ENCODE measurements around the gene EMILIN2. TPM values are rescaled to one million over a fixed set of nuclear protein-coding genes. Genes with fewer than 3 reads are reported as not detected.
A peak's percentile ranks its signal among the peaks of the same experiment; 100 is the strongest.

The EMILIN2 gene
- total and polyA plus RNA-seq, 2 of the 13 experiments (the other 11 are each of a cell fraction or from before 2014, with no cell fraction given) = 7.6 to 8.2 TPM

DNA sequence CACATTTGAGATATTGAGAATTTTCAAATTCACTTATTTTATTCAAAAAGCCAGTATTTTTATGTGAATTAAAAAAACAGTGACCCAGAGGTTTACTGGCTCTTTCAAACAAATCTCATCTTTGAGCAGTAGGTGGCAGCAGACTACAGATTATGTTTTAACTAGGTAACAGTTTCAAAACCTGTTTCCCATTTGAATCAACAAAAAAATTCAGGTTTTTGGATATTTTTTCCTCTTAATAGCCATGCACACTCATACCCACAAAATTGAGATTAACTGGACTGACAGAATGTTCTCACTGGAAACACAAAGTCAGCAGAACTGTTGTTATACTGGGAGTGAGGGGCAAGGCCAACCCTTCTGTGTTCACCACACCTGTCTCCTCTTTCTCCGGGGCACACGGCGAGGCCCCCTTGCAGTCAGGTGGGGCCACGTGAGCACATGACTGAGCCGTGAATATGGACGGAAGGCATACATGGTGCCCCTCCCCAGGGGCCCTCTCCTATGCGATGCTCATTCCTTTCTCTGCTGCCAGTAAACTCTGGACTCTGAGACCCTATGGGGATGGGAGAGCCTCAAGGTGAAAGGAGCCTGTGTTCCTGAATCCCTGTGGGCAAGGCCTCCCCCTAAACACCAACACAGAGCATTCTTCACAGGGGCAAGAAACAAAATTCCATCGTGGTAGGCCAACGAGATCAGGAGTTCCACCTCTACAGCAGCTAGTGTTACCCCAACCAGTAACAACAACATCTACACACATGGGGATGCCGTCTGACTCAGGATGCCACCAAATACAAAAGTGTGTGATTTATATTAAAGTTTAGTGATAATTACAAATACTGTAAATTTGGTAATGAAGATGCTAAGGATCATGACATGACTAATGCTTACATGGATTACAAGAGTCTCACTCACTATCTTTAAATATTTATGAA is 85.7 kb downstream of the EMILIN2 start (continued):
- TF ChIP-seq, protein P1, sequence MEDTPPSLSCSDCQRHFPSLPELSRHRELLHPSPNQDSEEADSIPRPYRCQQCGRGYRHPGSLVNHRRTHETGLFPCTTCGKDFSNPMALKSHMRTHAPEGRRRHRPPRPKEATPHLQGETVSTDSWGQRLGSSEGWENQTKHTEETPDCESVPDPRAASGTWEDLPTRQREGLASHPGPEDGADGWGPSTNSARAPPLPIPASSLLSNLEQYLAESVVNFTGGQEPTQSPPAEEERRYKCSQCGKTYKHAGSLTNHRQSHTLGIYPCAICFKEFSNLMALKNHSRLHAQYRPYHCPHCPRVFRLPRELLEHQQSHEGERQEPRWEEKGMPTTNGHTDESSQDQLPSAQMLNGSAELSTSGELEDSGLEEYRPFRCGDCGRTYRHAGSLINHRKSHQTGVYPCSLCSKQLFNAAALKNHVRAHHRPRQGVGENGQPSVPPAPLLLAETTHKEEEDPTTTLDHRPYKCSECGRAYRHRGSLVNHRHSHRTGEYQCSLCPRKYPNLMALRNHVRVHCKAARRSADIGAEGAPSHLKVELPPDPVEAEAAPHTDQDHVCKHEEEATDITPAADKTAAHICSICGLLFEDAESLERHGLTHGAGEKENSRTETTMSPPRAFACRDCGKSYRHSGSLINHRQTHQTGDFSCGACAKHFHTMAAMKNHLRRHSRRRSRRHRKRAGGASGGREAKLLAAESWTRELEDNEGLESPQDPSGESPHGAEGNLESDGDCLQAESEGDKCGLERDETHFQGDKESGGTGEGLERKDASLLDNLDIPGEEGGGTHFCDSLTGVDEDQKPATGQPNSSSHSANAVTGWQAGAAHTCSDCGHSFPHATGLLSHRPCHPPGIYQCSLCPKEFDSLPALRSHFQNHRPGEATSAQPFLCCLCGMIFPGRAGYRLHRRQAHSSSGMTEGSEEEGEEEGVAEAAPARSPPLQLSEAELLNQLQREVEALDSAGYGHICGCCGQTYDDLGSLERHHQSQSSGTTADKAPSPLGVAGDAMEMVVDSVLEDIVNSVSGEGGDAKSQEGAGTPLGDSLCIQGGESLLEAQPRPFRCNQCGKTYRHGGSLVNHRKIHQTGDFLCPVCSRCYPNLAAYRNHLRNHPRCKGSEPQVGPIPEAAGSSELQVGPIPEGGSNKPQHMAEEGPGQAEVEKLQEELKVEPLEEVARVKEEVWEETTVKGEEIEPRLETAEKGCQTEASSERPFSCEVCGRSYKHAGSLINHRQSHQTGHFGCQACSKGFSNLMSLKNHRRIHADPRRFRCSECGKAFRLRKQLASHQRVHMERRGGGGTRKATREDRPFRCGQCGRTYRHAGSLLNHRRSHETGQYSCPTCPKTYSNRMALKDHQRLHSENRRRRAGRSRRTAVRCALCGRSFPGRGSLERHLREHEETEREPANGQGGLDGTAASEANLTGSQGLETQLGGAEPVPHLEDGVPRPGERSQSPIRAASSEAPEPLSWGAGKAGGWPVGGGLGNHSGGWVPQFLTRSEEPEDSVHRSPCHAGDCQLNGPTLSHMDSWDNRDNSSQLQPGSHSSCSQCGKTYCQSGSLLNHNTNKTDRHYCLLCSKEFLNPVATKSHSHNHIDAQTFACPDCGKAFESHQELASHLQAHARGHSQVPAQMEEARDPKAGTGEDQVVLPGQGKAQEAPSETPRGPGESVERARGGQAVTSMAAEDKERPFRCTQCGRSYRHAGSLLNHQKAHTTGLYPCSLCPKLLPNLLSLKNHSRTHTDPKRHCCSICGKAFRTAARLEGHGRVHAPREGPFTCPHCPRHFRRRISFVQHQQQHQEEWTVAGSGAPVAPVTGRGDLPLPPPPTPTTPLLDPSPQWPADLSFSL (CRISPR knock-in tag; IDR thresholded peaks at IDR 0.05) = no peak
- TF ChIP-seq ZNF672 (CRISPR knock-in tag; IDR thresholded peaks at IDR 0.05) (no peak), KMT2B (CRISPR knock-in tag; IDR thresholded peaks at IDR 0.05) (no peak), FLYWCH1 (CRISPR knock-in tag; IDR thresholded peaks at IDR 0.05) (0 out of 2 replicates have a peak, but pooled peaks have one; percentile 52), NR1H2 (CRISPR knock-in tag; IDR thresholded peaks at IDR 0.05; ENCODE audit: borderline replicate concordance, low read depth) (no peak), ZNF891 (CRISPR knock-in tag; IDR thresholded peaks at IDR 0.05) (no peak), SMAD1 (CRISPR knock-in tag; IDR thresholded peaks at IDR 0.05; ENCODE audit: borderline replicate concordance, low read depth) (no peak), NAIF1 (CRISPR knock-in tag; IDR thresholded peaks at IDR 0.05; ENCODE audit: borderline replicate concordance) (no peak), ZNF441 (CRISPR knock-in tag; IDR thresholded peaks at IDR 0.05; ENCODE audit: borderline replicate concordance) (no peak), ZNF550 (CRISPR knock-in tag; IDR thresholded peaks at IDR 0.05; ENCODE audit: borderline replicate concordance) (no peak), CREB1 (IDR thresholded peaks at IDR 0.05) (no peak), CREB1 (CRISPR knock-in tag; IDR thresholded peaks at IDR 0.05) (no peak)
- TF ChIP-seq, protein P2, sequence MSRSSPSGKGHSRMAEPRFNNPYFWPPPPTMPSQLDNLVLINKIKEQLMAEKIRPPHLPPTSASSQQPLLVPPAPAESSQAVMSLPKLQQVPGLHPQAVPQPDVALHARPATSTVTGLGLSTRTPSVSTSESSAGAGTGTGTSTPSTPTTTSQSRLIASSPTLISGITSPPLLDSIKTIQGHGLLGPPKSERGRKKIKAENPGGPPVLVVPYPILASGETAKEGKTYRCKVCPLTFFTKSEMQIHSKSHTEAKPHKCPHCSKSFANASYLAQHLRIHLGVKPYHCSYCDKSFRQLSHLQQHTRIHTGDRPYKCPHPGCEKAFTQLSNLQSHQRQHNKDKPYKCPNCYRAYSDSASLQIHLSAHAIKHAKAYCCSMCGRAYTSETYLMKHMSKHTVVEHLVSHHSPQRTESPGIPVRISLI (CRISPR knock-in tag; IDR thresholded peaks at IDR 0.05; ENCODE audit: borderline replicate concordance) = peak; percentile 21; the same call in 1 of the 2 replicates
- TF ChIP-seq, protein P3, sequence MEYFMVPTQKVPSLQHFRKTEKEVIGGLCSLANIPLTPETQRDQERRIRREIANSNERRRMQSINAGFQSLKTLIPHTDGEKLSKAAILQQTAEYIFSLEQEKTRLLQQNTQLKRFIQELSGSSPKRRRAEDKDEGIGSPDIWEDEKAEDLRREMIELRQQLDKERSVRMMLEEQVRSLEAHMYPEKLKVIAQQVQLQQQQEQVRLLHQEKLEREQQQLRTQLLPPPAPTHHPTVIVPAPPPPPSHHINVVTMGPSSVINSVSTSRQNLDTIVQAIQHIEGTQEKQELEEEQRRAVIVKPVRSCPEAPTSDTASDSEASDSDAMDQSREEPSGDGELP (IDR thresholded peaks at IDR 0.05; ENCODE audit: borderline replicate concordance, low read depth) = no peak
- TF ChIP-seq, protein P4, sequence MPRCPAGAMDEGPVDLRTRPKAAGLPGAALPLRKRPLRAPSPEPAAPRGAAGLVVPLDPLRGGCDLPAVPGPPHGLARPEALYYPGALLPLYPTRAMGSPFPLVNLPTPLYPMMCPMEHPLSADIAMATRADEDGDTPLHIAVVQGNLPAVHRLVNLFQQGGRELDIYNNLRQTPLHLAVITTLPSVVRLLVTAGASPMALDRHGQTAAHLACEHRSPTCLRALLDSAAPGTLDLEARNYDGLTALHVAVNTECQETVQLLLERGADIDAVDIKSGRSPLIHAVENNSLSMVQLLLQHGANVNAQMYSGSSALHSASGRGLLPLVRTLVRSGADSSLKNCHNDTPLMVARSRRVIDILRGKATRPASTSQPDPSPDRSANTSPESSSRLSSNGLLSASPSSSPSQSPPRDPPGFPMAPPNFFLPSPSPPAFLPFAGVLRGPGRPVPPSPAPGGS (CRISPR knock-in tag; IDR thresholded peaks at IDR 0.05) = no peak

Data from HepG2 (cell line).